KOPT-K1 (cell line): Measurements from ENCODE around the gene PSD2.

Experiments
- H3K27ac ChIP-seq: fragments of 200-600 bp; sonication (generic); 2 replicates; pipeline ENCODE4 v1.5.1; 2016; ENCODE audit warnings: antibody characterized with exemption, mild to moderate bottlenecking, low read depth, low read length; ENCODE audit not compliant: poor library complexity, severe bottlenecking
- H3K36me3 ChIP-seq: fragments of 200-600 bp; sonication (generic); 2 replicates; pipeline ENCODE4 v1.5.1; 2017; ENCODE audit warnings: antibody characterized with exemption, mild to moderate bottlenecking, low read length, moderate library complexity; ENCODE audit not compliant: insufficient read depth
- H3K9me3 ChIP-seq: fragments of 200-600 bp; sonication (generic); 2 replicates; pipeline ENCODE4 v1.5.1; 2017; ENCODE audit warnings: antibody characterized with exemption, low read length, mild to moderate bottlenecking; ENCODE audit not compliant: insufficient read depth, poor library complexity, severe bottlenecking

Gene PSD2

DNA sequence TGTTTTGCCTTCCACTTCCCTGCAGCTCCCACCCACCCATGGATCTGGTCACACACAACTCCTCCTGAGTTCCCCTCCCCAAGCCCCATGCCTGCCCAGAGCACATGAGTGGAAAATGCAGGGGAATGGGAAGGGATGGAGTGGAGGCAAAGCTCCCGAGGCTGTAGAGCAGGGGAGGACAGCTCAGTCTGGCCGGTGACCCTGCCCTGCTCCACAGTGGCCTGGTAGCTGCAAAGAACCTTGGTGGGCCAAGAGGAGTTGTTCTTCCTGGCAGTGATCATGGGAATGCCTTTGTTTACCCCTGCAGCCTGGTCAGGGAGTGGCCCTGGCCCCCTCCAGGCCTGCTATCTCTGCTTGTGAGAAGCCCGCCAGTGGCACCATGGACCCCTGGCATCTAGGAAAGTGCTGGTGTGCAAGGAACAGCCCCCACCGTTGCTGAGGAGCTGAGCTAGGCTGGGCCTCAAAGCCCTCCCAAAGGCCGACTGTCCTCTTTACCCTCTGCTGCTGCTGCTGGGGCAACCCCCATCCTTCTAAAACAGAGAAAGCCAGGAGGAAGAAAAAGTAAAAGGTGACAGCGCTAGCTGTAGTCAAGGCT, 60.4 kb downstream of the PSD2 start:
- Histone ChIP-seq H3K27ac (no peak overlapping the region), H3K36me3 (no peaks in the 10 kb centered on the region), H3K9me3 (no peaks in the 10 kb centered on the region)

DNA sequence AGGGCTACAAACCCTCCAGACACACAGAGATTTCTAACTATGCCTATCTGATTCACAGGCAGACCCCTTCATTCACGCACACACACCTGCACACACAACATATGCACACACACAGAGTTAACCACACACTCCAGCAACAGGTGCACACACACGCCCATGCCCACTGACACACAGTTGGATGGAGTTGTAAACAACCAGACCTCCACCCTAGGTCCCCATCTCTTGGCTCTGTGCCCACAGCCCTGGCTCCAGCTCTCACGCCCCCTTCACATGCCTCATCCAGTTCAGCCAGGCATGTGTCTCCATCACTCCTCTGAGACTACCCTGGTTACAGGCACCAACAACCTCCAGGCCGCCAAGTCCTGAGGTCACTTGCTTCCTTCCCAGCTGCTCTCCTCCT, 61.1 kb downstream of the PSD2 start:
- Histone ChIP-seq H3K9me3 (no peaks in the 10 kb centered on the region), H3K36me3 (no peaks in the 10 kb centered on the region), H3K27ac (no peak overlapping the region)

DNA sequence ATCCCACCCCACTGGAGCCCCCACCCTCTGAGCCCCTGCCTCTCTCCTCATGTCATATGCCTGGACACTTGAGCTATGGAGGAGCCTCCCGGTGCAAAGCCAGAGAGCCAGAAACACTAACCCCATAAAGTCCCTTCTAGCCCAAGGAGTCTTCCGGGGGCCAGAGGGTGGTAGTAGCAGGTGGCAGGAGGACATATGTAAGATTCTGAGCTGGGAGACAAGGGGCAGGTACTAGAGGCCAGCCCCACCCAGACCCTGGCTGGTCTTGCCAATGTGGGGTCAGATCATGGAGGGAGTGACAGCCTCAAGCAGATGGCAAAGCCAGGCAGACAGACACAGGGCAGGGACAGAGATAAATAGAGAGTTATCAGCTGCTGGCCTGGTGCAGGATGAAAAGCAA, 63.4 kb downstream of the PSD2 start:
- no peak overlapping the region for H3K27ac ChIP-seq
- no peaks in the 10 kb centered on the region for H3K36me3 ChIP-seq
- H3K9me3 ChIP-seq, result no peaks in the 10 kb centered on the region

DNA sequence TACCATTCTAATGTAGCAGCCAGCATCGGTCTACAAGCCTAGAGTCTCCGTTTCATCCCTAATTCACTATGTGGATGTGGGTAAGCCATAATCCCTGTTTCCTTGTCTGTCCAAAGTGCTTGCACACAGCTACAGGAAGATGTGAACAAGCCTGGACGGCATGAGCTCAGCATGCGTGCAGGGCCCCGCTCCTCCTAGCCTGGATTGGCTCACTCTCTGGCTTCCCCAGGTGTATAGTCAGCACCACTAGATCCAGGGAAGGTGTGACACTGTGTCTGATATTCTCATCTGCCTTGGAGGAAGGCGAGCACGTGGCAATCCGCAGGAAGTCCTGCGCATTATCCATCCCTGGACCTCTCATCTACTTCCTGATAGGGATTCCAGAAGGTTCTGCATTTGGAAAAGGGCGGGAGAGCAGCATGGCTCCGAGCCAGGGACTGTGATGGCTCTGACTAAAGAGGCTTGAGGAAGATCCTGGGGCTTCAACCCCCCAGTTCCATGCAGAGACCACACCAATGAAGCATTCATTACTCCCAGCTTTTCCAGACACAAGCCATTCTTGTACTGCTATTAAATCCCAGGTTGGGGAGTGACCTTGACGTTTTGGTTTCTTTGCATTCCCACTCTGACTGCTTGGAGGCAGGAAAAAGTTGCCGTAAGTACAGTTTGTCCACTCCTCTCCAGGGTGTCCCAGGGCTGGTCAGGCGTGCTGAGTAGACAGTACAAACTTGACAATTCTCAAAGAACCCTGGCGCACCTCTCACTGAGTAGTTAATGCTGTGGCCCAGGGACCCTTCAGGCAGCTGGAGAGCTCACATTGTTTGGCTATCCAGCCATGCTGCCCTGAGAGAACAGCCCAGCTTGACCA, 65.6 kb downstream of the PSD2 start:
- no peaks in the 10 kb centered on the region for H3K9me3 ChIP-seq
- no peak overlapping the region for H3K27ac ChIP-seq
- no peaks in the 10 kb centered on the region for H3K36me3 ChIP-seq

DNA sequence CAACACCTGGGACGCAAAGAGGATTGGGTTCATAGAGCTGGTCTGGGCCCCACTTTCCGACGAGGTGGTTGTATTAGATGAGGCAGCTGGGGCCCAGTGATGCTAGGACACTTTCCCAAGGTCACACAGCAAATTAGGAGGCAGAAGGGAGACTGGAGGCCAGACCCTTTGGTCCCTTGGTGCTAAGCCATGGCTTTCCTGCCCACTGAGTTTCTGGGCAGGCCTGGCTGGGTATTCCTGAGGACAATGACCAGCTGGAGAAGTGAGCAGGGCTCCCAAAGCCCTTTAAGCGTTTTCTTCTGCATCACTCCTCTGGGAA, 66.2 kb downstream of the PSD2 start:
- no peaks in the 10 kb centered on the region for H3K9me3 ChIP-seq
- H3K36me3 ChIP-seq, result no peaks in the 10 kb centered on the region
- no peak overlapping the region for H3K27ac ChIP-seq

DNA sequence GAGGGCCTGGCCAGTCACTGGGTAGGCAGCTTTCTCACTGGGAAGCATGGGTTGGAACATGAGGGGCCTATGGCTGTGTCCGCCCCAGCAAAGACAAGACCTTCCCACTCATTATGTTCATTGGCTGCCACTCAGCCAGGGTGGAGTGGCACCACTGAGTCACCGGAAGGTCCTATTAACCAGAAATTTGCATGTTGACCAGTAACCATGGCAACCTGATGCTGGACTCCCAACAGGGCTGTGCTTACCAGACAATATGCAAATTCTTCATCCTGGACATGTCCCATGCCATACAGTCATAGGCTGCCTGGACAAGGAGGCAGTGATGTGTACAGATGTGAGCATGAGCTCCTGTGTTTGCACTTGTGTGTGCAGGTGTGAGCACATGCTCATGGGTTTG, 66.7 kb downstream of the PSD2 start:
- Histone ChIP-seq H3K27ac (no peak overlapping the region), H3K9me3 (no peaks in the 10 kb centered on the region), H3K36me3 (no peaks in the 10 kb centered on the region)

DNA sequence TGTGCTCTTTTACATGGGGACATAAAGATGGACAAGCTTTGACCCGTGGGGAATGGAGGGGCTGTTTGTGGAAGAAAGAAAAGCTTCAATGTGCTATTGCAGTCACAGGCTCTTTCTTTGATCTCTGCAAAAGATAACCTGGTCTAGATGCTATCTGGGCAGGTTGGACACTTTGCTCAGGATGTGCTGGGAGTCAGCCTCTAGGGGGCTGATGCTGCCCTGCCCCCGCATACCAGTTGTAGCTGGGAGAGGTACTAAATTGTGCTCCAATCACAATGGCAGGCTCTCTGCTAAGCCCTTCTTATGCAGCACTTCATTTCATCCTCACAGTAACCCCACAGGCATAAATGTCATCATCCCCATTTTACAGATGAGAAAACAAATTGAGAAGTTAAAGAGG, 67.2 kb downstream of the PSD2 start:
- H3K9me3 ChIP-seq, result no peaks in the 10 kb centered on the region
- H3K36me3 ChIP-seq, result no peaks in the 10 kb centered on the region
- H3K27ac ChIP-seq, result no peak overlapping the region

DNA sequence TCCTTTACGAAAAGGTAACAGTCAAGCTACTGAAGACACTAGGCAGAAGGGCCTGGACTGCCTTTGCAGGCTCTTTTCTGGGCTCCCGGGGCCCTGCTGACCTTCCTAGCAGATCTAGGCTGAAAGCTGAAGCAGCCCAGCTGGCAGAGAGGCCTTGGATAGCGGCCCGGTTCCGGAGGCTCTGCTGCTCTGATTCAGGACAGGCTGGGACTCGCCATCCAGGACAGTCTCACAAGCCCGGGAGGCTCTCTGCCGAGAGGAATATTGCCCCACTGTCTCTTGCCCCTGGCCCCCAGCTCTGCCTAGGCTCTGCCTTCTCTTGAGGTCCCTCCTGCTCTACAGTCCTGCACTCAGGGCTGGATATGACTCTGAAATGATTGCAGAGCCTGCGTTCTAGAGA, 67.8 kb downstream of the PSD2 start:
- H3K27ac ChIP-seq, result no peak overlapping the region
- no peaks in the 10 kb centered on the region for H3K36me3 ChIP-seq
- no peaks in the 10 kb centered on the region for H3K9me3 ChIP-seq

DNA sequence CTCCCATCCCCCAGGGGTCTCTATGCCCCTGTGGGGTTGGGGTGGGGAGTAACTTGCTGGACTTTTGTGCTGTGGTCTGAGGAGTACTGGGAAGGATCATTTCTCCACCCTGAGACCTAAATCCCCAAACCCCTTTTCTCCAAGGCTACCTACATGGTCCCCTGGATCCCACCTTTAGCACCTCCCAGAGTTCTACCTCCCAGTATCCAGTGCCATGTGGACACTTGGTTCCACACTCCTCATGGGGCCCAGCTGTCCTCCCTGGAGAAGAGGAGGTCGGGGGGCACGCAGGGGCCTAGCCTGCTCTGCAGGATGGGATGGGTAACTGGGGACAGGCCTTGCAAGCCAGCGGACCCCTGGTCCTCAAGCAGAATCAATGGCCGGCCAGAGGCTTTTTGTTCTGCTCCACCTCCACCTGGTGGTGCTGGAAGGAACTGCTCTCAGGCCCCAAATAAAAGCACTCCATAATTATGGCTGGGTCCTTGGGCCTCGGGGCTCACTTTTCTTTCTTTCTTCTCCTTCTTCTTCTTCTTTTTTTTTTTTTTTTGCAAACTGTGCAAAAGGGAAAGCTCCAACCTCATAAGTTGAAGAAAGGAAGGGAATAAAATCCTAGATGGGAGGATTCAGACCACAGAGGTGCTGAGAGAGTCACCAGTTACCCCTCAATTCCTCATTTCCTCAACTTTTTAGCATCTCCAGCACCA, 68.4 kb downstream of the PSD2 start:
- H3K9me3 ChIP-seq, result no peaks in the 10 kb centered on the region
- H3K36me3 ChIP-seq, result no peaks in the 10 kb centered on the region
- H3K27ac ChIP-seq, result no peak overlapping the region

DNA sequence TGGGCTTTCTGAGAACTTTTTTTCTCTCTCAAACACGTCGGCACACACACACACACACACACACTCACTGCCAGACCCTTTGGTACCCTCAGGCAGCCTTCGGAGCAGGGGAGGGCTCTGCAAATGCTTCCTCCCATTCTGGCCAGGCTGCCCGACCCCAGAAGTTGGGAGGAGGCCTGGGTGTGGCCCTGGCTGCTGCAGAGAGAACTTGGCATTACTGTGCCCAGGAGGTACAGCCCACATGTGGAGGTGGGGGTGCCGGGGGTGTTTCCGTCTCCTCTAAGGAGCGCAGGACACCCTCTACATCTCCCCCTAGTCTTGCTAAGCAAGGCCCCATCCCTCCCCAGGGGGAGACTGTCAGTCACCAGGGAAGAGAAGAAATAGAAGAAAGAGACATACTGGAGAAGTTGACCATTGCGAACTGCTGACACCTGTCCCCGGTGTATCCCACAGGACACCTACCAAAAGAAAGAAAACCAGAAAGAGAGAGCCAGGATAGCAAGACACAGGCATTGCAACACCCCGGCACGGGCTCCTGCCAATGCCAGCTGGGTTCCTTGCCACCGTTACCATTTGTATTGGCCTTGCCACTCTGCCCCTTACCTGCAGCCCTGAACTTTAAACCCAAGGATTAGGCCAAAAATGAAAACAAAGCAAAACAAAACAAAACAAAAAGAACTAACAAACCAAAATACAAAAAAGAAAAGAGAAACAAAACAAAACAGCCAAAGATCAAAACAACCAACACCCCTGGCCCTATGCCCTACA, 69.3 kb downstream of the PSD2 start:
- Histone ChIP-seq H3K27ac (no peak overlapping the region), H3K9me3 (no peaks in the 10 kb centered on the region), H3K36me3 (no peaks in the 10 kb centered on the region)

DNA sequence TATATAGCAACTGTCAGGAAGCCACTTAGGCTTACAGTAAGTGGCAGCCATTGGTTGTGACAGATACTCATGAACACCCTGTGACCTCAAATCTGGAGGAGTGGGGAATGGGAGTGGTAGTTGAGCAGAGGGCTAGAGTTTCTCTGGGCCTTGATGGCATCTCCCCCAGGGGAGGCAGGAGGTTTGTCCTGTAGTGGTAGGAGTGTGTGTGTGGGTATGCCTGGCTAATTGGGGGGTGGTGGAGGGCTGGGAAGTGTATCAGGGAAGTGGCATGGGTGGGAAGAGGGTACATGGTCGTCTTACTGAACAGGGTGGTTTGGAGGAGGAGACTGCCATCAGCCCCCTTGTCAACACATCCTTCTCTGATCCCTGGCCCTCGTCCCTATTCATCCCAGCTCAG, 71.5 kb downstream of the PSD2 start:
- H3K27ac ChIP-seq, result no peak overlapping the region
- H3K9me3 ChIP-seq, result no peaks in the 10 kb centered on the region
- no peaks in the 10 kb centered on the region for H3K36me3 ChIP-seq

DNA sequence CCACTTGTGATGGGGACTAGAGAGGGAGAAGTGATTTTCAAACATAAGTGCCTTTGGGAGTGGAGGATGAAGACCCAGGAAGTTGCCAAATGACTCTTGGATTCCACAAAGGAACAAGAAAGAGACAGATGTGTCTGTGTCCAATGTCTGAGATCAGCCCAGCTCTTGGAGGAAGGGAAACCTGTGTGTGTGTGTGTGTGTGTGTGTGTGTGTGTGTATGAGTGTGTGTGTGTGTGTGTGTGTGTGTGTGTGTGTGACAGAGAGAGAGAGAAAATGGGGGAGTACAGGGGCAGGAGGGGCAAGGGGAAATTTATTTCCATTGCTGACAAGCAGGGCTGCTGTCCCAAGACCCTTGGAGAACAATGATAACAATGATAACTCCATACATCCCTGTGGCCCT, 72.0 kb downstream of the PSD2 start:
- no peaks in the 10 kb centered on the region for H3K9me3 ChIP-seq
- no peaks in the 10 kb centered on the region for H3K36me3 ChIP-seq
- H3K27ac ChIP-seq, result no peak overlapping the region

DNA sequence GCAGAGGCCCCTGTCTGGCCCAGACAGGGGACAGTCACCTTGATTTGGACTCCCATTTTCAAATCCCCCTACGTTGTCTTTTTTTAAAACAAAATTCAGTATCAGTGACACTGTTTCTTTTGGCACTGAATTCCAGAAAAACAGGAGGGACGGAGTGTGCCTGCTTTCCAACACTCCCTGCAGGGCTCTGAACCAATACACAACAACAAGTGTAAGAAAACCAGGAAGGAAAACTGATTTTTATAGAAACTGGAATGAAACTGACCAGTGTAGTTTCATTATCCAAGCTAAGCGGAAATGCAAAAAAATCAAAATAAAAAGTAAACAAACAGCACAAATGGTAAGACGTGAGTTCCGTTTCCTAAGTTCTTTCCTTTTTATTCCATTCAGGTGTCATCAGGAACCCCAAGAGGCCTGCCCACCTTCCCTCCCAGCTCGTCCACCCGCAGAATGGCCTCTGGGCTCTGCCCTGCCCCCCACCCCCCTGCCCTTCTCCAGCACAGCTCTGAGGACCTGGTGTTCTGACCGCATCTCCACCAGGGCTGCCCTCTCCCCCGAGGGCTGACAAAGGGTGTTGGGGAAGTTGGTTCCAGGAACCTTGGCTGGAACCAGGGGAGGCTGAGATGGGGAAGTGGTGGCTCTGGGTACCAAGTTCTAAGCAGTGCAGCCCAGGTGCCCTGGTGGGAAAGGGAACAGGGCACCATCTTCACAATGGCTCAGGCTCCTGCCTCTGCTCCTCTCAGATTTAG, 73.6 kb downstream of the PSD2 start:
- Histone ChIP-seq H3K9me3 (no peaks in the 10 kb centered on the region), H3K36me3 (no peaks in the 10 kb centered on the region), H3K27ac (no peak overlapping the region)

DNA sequence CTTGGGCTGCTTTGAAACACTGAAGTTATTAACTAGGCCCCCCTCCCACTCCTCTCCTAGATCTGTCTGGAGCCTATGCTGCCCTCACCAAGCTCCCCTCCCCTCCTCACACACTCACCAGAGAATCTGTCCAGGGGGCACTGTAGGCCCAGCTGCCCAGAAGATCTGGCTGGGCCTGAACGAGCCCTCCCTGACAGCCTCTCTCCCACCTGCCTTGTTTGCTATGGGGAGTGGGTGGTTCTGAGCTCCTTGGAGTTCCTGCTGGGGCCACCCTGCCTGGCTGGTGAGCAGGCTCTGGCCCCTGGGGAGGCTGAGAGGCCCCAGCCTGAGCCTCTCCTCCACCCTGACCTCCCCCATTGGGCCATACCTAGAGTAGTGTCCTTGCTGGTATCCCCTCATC, 75.1 kb downstream of the PSD2 start:
- Histone ChIP-seq H3K36me3 (no peaks in the 10 kb centered on the region), H3K27ac (no peak overlapping the region), H3K9me3 (peaks cover 3% of the 10 kb centered on the region)

DNA sequence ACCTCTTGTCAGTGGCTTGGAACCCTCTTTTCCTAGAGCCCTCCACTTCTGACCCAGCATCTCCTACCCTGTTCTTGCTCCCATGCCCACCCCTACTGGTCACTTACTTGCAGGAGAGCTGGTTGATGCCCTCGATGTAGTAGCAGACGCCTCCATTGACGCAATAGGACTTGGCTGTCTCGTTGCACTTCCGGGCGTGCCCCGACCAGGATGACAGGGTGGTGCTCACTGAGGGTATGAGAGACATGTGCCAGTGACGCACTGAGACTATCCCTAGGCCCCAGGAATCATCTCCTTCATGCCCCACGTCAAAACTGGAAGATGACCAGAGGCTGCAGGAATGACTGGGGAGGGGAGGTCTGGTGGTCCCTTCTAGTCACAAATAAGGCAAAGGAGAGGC, 76.0 kb downstream of the PSD2 start:
- no peak overlapping the region for H3K27ac ChIP-seq
- peaks cover 8% of the 10 kb centered on the region for H3K9me3 ChIP-seq
- no peaks in the 10 kb centered on the region for H3K36me3 ChIP-seq
